SHP77 treated with DMSO at 0.1 percent for 48 hours (cell line): Measurements from ENCODE around the gene CA5B.
"Not testable (repeated sequence)": the region's sequence is repeated elsewhere in the genome, so short reads cannot be mapped to it uniquely, and the experiment has no call there.

Source experiments
- DNase-seq: peaks from one replicate; lab custom pipeline; 2025; lab: John Stamatoyannopoulos, UW

Gene CA5B

GRCh38 chrX:15814771-15815365 is 76.8 kb downstream of the CA5B start:
- DNase-seq: no peak

- DNase-seq: no peak
Measured at GRCh38 chrX:15815779-15816437, 77.8 kb downstream of the CA5B start.

- no peak for DNase-seq
Measured at GRCh38 chrX:15816438-15816809, 78.4 kb downstream of the CA5B start.

- no peak for DNase-seq
Measured at GRCh38 chrX:15816886-15817285, 78.8 kb downstream of the CA5B start.

- DNase-seq: no peak
Measured at GRCh38 chrX:15820106-15821073, 82.3 kb downstream of the CA5B start.

- DNase-seq: no peak
Measured at GRCh38 chrX:15822922-15823321, 84.9 kb downstream of the CA5B start.

GRCh38 chrX:15825936-15826335 is 87.9 kb downstream of the CA5B start:
- no peak for DNase-seq

- no peak for DNase-seq
Measured at GRCh38 chrX:15829217-15829616, 91.1 kb downstream of the CA5B start.

- DNase-seq: not testable (repeated sequence)
Measured at GRCh38 chrX:15831347-15831746, 93.3 kb downstream of the CA5B start.

- no peak for DNase-seq
Measured at GRCh38 chrX:15834053-15834452, 96.0 kb downstream of the CA5B start.

GRCh38 chrX:15834827-15835595 is 96.9 kb downstream of the CA5B start:
- no peak for DNase-seq
